ENCODE measurements around the gene MUC15. TPM values are rescaled to one million over a fixed set of nuclear protein-coding genes. Genes with fewer than 3 reads are reported as not detected.
"Not testable (repeated sequence)": the region's sequence is repeated elsewhere in the genome, so short reads cannot be mapped to it uniquely, and the experiment has no call there.

Gene MUC15
- total RNA-seq, 1 donor from 2014 or later: not detected

DNA sequence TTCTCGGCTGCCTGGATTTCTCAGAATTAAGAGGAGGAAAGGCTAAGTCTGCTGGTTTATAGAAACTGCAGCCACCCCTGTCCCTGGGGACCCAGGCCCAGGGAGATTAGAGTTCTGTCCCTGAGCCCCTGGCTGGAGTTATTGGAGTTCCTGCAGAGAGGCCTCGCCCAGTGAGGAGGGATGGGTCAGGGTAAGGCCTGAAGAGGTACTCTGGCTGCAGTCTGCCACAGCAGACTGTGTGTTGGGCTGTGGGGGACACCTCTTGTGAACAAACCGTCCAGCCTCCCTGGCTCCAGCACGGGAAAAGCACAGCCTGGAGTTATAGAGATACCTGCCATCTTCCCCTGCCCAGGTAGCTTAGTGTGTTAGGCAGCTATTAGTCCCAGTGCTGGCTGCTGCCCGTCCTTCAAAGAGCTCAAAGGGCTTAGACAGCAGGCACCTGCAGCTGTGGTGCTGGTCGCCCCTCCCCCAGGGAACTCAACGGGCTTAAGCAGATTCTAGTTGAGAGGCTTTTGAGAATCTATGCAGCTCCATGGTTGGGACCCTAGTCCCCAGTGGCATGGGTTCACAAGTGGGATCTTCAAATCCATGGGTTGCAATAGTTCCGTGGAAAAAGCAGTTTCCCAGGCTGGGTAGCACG lies 36.6 kb upstream of the MUC15 start:
- no peak for DNase-seq (ENCODE audit: low read depth, low spot score)
- Mint-ChIP-seq H3K36me3 (ENCODE audit: low read depth) (peaks cover 8% of the 10 kb centered on the region), H3K9me3 (peaks cover 2% of the 10 kb centered on the region), H3K27ac (ENCODE audit: unreplicated experiment) (no peak overlapping the region), H3K4me3 (no peak overlapping the region), H3K4me1 (no peaks in the 10 kb centered on the region), H3K27me3 (ENCODE audit: low read depth) (no peaks in the 10 kb centered on the region)
- TF ChIP-seq, protein P1, sequence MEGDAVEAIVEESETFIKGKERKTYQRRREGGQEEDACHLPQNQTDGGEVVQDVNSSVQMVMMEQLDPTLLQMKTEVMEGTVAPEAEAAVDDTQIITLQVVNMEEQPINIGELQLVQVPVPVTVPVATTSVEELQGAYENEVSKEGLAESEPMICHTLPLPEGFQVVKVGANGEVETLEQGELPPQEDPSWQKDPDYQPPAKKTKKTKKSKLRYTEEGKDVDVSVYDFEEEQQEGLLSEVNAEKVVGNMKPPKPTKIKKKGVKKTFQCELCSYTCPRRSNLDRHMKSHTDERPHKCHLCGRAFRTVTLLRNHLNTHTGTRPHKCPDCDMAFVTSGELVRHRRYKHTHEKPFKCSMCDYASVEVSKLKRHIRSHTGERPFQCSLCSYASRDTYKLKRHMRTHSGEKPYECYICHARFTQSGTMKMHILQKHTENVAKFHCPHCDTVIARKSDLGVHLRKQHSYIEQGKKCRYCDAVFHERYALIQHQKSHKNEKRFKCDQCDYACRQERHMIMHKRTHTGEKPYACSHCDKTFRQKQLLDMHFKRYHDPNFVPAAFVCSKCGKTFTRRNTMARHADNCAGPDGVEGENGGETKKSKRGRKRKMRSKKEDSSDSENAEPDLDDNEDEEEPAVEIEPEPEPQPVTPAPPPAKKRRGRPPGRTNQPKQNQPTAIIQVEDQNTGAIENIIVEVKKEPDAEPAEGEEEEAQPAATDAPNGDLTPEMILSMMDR (conservative IDR thresholded peaks at IDR 0.05): no peak

DNA sequence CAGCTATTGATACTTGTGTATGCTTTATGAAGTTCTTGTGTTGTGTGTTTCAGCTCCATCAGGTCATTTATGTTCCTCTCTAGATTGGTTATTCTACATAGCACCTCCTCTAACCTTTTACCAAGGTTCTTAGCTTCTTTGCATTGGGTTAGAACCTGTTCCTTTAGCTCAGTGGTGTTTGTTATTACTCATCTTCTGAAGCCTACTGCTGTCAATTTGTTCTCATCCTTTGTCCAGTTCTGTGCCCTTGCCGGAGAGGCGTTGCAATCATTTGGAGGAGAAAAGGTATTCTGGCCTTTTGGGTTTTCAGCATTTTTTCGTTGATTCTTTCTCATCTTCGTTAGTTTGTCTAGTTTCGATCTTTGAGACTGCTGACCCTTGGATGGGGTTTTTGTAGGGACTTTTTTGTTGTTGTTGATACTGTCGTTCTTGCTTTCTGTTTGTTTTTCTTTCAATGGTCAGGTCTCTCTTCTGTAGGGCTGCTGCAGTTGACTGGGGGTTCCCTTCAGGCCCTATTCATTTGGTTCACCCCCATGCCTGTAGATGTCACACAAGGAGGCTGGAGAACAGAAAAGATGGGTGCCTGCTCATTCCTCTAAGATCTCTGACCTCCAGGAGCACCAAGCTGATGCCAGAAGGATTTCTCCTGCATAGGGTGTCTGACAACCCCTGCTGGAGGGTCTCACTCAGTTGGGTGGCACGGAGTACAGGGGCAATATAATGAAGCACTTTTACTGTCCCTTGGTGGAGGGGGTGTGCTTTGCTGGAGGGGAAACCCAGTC lies 35.9 kb upstream of the MUC15 start:
- H3K4me1 Mint-ChIP-seq: no peaks in the 10 kb centered on the region
- peaks cover 8% of the 10 kb centered on the region for H3K36me3 Mint-ChIP-seq (ENCODE audit: low read depth)
- H3K4me3 Mint-ChIP-seq: no peak overlapping the region
- H3K9me3 Mint-ChIP-seq: peaks cover 2% of the 10 kb centered on the region
- TF ChIP-seq, protein P1 (conservative IDR thresholded peaks at IDR 0.05): no peak
- no peak overlapping the region for H3K27ac Mint-ChIP-seq (ENCODE audit: unreplicated experiment)
- no peak for DNase-seq (ENCODE audit: low read depth, low spot score)
- no peaks in the 10 kb centered on the region for H3K27me3 Mint-ChIP-seq (ENCODE audit: low read depth)

DNA sequence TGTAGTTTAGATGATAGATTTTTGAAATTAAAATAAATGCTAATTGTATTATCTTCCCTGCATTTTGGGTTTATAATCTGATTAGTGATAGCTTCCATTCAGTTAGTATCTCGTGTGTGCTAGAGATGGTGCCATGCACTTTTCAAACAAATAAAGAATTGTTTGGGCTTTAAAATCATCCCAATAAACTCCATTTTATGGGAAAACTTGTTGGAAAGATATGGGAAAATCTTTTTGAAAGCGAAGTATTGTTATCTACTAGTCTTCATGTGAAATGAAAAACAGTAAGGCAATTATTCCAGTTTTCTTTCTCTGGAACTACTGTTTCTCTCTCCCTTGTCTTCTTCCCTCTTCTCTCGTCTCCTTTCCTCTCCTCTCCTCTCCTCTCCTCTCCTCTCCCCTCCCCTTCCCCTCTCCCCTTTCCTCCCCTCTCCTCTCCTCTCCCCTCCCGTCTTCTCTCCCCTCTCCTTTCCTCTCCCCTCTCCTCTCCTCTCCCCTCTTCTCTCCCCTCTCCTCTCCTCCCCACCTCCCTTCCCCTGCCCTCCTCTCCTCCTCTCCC lies 27.9 kb upstream of the MUC15 start:
- Mint-ChIP-seq H3K27ac (ENCODE audit: unreplicated experiment) (no peak overlapping the region), H3K27me3 (ENCODE audit: low read depth) (no peaks in the 10 kb centered on the region), H3K9me3 (peaks cover 10% of the 10 kb centered on the region), H3K4me3 (no peak overlapping the region), H3K4me1 (peaks cover 3% of the 10 kb centered on the region), H3K36me3 (ENCODE audit: low read depth) (peaks cover 10% of the 10 kb centered on the region)
- DNase-seq (ENCODE audit: low read depth, low spot score): no peak
- TF ChIP-seq, protein P1 (conservative IDR thresholded peaks at IDR 0.05): no peak

DNA sequence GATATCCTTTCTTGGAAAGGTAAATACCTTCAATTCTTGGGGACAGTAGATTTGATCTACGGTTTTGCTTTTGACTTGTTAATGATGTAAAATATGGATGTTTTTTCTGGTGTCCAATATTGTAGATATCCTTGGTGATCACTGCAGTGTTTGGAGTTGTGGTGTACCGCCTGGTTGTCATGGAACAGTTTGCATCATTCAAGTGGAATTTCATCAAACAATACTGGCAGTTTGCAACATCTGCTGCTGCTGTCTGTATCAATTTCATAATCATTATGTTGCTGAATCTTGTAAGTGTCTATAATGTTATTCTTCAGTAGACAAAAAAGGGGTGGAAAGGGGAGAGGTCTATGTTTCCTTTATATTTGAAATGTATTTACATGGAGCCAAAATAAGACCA lies 27.4 kb upstream of the MUC15 start:
- Mint-ChIP-seq H3K4me3 (no peak overlapping the region), H3K4me1 (peaks cover 3% of the 10 kb centered on the region), H3K27me3 (ENCODE audit: low read depth) (no peaks in the 10 kb centered on the region), H3K36me3 (ENCODE audit: low read depth) (peaks cover 6% of the 10 kb centered on the region), H3K9me3 (peaks cover 10% of the 10 kb centered on the region), H3K27ac (ENCODE audit: unreplicated experiment) (no peak overlapping the region)
- no peak for DNase-seq (ENCODE audit: low read depth, low spot score)
- TF ChIP-seq, protein P1 (conservative IDR thresholded peaks at IDR 0.05): no peak

DNA sequence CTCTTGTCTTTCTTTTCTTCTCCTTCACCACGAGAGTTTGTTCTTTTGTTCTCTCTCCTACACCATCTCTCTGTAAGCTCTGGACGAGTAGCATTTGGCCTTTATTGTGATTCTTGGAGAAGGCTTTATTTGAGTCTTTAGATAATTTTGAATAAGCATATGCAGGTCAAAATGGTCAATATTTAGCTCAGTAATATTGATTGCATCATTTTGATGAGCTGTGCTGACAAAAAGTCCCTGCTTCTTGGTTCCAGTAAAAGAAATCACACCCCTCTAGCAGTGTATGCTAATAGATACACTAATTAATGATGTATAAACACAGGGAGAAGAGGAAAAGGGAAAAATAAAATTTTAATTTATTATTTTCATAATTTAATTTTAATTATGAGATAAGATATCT lies 25.8 kb upstream of the MUC15 start:
- H3K4me3 Mint-ChIP-seq: no peak overlapping the region
- H3K27me3 Mint-ChIP-seq (ENCODE audit: low read depth): no peaks in the 10 kb centered on the region
- no peak for DNase-seq (ENCODE audit: low read depth, low spot score)
- H3K9me3 Mint-ChIP-seq: peaks cover 10% of the 10 kb centered on the region
- H3K27ac Mint-ChIP-seq (ENCODE audit: unreplicated experiment): no peak overlapping the region
- H3K4me1 Mint-ChIP-seq: peaks cover 3% of the 10 kb centered on the region
- TF ChIP-seq, protein P1 (conservative IDR thresholded peaks at IDR 0.05): no peak
- H3K36me3 Mint-ChIP-seq (ENCODE audit: low read depth): peaks cover 6% of the 10 kb centered on the region

DNA sequence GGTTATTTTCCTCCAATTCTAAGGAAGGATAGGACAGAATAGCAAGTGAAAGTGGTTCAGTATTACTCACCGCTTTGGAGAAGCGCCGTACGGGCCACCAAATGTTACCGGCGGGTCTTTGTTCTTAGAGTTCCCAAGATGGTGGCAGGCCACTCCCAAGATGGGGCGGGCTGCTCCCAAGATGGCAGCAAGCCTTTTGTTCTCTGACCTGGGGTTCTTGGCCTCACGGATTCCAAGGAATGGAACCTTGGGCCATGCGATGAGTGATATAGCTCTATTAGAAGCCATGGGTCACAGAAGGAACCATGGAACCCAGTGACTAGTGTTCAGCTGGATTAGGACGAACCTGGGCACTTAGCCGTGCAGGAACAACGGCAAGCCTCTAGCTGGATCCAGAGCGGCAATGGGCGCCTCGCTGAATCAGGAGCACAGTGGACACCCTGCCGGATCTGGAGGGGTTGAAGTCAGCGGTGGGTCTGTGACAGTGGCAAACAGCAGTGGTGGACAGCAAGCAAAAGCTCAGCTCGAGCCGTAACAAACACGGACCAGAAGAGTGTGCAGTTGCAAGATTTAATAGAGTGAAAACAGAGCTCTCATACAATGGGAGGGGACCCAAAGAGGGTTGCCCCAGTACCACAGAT lies 25.1 kb upstream of the MUC15 start:
- not testable (repeated sequence) for H3K4me1 Mint-ChIP-seq; H3K27ac Mint-ChIP-seq (ENCODE audit: unreplicated experiment); H3K4me3 Mint-ChIP-seq; H3K9me3 Mint-ChIP-seq; DNase-seq (ENCODE audit: low read depth, low spot score); H3K27me3 Mint-ChIP-seq (ENCODE audit: low read depth); H3K36me3 Mint-ChIP-seq (ENCODE audit: low read depth)

DNA sequence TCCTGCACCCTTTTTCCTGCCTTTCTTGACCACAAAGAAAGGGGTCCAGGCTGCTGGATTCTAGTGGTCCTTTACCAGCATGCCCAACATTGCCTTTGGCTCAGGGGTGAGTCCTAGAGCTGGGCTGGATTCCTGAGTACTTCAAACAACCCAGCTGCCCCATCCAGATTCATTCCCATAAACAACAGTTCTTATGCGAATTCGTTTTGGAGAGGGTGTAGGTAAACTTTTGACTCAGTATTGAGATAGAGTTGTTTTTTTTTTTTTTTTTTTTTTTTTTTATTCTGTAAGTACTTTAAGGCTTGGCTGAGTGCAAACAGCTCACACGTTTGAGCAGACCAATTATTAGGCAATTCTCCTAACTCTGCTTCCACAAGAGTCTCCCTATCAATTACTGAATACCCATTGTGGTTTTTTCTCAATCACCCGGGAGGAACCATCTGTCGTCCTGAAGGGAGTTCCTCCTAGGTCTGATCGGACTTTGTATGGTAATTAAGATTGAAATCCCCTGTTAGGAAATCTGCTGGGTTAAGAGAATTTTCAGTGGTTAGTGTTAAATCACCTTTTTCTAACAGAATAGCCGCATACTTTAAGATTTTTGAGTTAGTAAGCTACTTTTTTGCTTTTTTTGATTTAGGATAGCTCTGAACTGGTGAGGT lies 23.3 kb upstream of the MUC15 start:
- not testable (repeated sequence) for DNase-seq (ENCODE audit: low read depth, low spot score); H3K4me1 Mint-ChIP-seq; H3K4me3 Mint-ChIP-seq; H3K9me3 Mint-ChIP-seq; H3K27me3 Mint-ChIP-seq (ENCODE audit: low read depth); H3K27ac Mint-ChIP-seq (ENCODE audit: unreplicated experiment); H3K36me3 Mint-ChIP-seq (ENCODE audit: low read depth)
